K562 (cell line): ENCODE measurements around the gene FBLN2. TPM values are rescaled to one million over a fixed set of nuclear protein-coding genes. Genes with fewer than 3 reads are reported as not detected.

Experiments
- ATAC-seq: fragments of 200-7000 bp; cut with Tn5 transposase; 3 replicates; pipeline ENCODE4 v1.9.1; 2020; ENCODE audit warnings: moderate library complexity
- BruUV-seq: library from RNA; stranded (reverse); fragments of 400-500 nt; replicated peaks from 2 replicates; lab custom pipeline; 2021; lab: Mats Ljungman, UMichigan
- CTCF ChIA-PET: fragments of 300-600 bp; formaldehyde crosslinking; extraction: SDS; loops from one replicate; lab custom pipeline; 2021; ENCODE audit warnings: low intra/inter-chr PET ratio; lab: Yijun Ruan, JAX
- POLR2A ChIA-PET: fragments of 300-600, 350-650 bp; sonication (Branson Sonifier 250); formaldehyde crosslinking; extraction: SDS; loops from one replicate; lab custom pipeline; 2021; ENCODE audit warnings: antibody characterized with exemption, inconsistent platforms; lab: Yijun Ruan, JAX
- DNase-seq, 4 experiments: peaks; one replicate each; pipeline versions ENCODE4 v3.0.0 to v3.0.0-alpha.2; 2011 to 2018; ENCODE audit warnings: low spot score in 3 of 4, mixed read lengths in 3 of 4; ENCODE audit errors: extremely low read depth in 1 of 4
- FAIRE-seq: peaks from 2 replicates; lab custom pipeline; 2011; peaks lifted over from hg19 to GRCh38; lab: Jason Lieb, UNC
- H2AFZ ChIP-seq: 2 replicates; pipeline ENCODE4 v1.6.0; 2011; ENCODE audit warnings: low read depth, low read length, control low read depth, inconsistent platforms
- H3K27ac ChIP-seq: fragments of 200-600 bp; 3 replicates; pipeline ENCODE4 v1.8.0; 2011; ENCODE audit warnings: low read depth, mild to moderate bottlenecking, control low read depth, inconsistent platforms, low read length, moderate library complexity, mixed read lengths; ENCODE audit errors: extremely low read depth
- H3K27me3 ChIP-seq, 2 experiments: fragments of 300-600 bp in 1 of 2; 2 replicates in 1 of 2; 3 replicates in 1 of 2; pipeline versions ENCODE4 v1.6.0 to v1.8.0; 2011; ENCODE audit warnings: inconsistent platforms in 2 of 2, low read length in 2 of 2, mild to moderate bottlenecking in 1 of 2, mixed read lengths in 1 of 2, moderate library complexity in 1 of 2; ENCODE audit not compliant: control insufficient read depth in 2 of 2, insufficient read depth in 2 of 2
- H3K36me3 ChIP-seq: fragments of 300-600 bp; 3 replicates; pipeline ENCODE4 v1.8.0; 2011; ENCODE audit warnings: mild to moderate bottlenecking, low read length, inconsistent platforms; ENCODE audit not compliant: control insufficient read depth, insufficient read depth
- H3K4me1 ChIP-seq, 2 experiments: fragments of 200-600 bp in 1 of 2; replicated peaks in 1 of 2; 2 replicates in 1 of 2; 3 replicates in 1 of 2; pipeline versions ENCODE4 v1.5.1 to v1.8.0; 2011; ENCODE audit warnings: inconsistent platforms in 2 of 2, low read length in 2 of 2, mild to moderate bottlenecking in 1 of 2, mixed read lengths in 1 of 2, moderate library complexity in 1 of 2; ENCODE audit not compliant: control insufficient read depth in 2 of 2, insufficient read depth in 2 of 2
- H3K4me2 ChIP-seq: 2 replicates; pipeline ENCODE4 v1.6.1; 2011; ENCODE audit warnings: low read length, control low read depth, inconsistent platforms, mixed read lengths; ENCODE audit not compliant: insufficient read depth
- H3K4me3 ChIP-seq: fragments of 200-600 bp; sonication (generic), shearing (Covaris generic); 2 replicates; pipeline ENCODE4 v1.5.1; 2016; ENCODE audit warnings: control low read depth, inconsistent platforms
- H3K79me2 ChIP-seq: fragments of 200-600 bp; 3 replicates; pipeline ENCODE4 v1.8.0; 2011; ENCODE audit warnings: low read length, inconsistent platforms; ENCODE audit not compliant: control insufficient read depth, insufficient read depth
- H3K9ac ChIP-seq, 2 experiments: 2 replicates each; pipeline versions ENCODE4 v1.6.0 to v1.6.1; 2011; ENCODE audit warnings: low read depth in 2 of 2, low read length in 2 of 2, control low read depth in 1 of 2, inconsistent platforms in 1 of 2, mild to moderate bottlenecking in 1 of 2, mixed read lengths in 1 of 2; ENCODE audit not compliant: insufficient read depth in 1 of 2
- H3K9me1 ChIP-seq: one replicate; pipeline ENCODE4 v1.6.0; 2011; ENCODE audit warnings: inconsistent platforms, mild to moderate bottlenecking, low read length, moderate library complexity; ENCODE audit not compliant: control insufficient read depth, insufficient read depth
- H3K9me3 ChIP-seq: replicated peaks from 2 replicates; pipeline ENCODE4 v1.5.1; 2011; ENCODE audit warnings: low read depth, low read length, inconsistent platforms; ENCODE audit not compliant: control insufficient read depth, insufficient read depth
- H4K20me1 ChIP-seq: replicated peaks from 2 replicates; pipeline ENCODE4 v1.6.1; 2011; ENCODE audit warnings: low read length, inconsistent platforms, mixed read lengths; ENCODE audit not compliant: control insufficient read depth, insufficient read depth
- ATF1 ChIP-seq, 2 experiments: fragments of 450-650 bp in 1 of 2; IDR thresholded peaks; 2 replicates each; pipeline ENCODE4 v1.6.1; 2016; ENCODE audit warnings: missing compliant biosample characterization in 1 of 2, missing genetic modification characterization in 1 of 2
- CREM ChIP-seq: IDR thresholded peaks from 2 replicates; pipeline ENCODE4 v1.6.1; 2014; ENCODE audit warnings: antibody characterized with exemption, low read depth
- JUN ChIP-seq, 2 experiments: sonication (generic) in 1 of 2; formaldehyde crosslinking in 1 of 2; IDR thresholded peaks; 2 replicates each; pipeline versions ENCODE4 v1.6.1 to v1.8.0; 2012 to 2022; ENCODE audit warnings: borderline replicate concordance in 2 of 2, mild to moderate bottlenecking in 2 of 2, improper control_type of control experiment in 1 of 2, low read depth in 1 of 2, low read length in 1 of 2, missing genetic modification reagents in 1 of 2
- JUND ChIP-seq, 2 experiments: IDR thresholded peaks; 2 replicates in 1 of 2; 3 replicates in 1 of 2; pipeline ENCODE4 v1.6.1; 2011; ENCODE audit warnings: borderline replicate concordance in 2 of 2, low read depth in 2 of 2, low read length in 2 of 2, improper control_type of control experiment in 1 of 2, missing biosample characterization in 1 of 2, missing genetic modification characterization in 1 of 2, missing genetic modification reagents in 1 of 2
- KAT2B ChIP-seq: IDR thresholded peaks from one replicate; pipeline ENCODE4 v1.6.1; 2012; ENCODE audit warnings: low read depth, mild to moderate bottlenecking, control low read depth, inconsistent platforms, low read length, moderate library complexity
- MAFG ChIP-seq: fragments of 450-650 bp; conservative IDR thresholded peaks from 2 replicates; pipeline ENCODE4 v1.6.1; 2016; ENCODE audit warnings: missing genetic modification characterization, missing compliant biosample characterization
- MTA2 ChIP-seq: fragments of 450-650 bp; IDR thresholded peaks from 2 replicates; pipeline ENCODE4 v1.6.1; 2016; ENCODE audit warnings: low read depth
- MYBL2 ChIP-seq, 2 experiments: fragments of 450-650 bp in 1 of 2; sonication (generic) in 1 of 2; formaldehyde crosslinking in 1 of 2; IDR thresholded peaks; 2 replicates each; pipeline versions ENCODE4 v1.6.1 to v1.8.1; 2017 to 2022; ENCODE audit warnings: borderline replicate concordance in 1 of 2, inconsistent platforms in 1 of 2, low read depth in 1 of 2, mild to moderate bottlenecking in 1 of 2, missing genetic modification reagents in 1 of 2, moderate library complexity in 1 of 2
- NR4A1 ChIP-seq, 2 experiments: fragments of 250-450 bp in 1 of 2; fragments of 450-650 bp in 1 of 2; sonication (Bioruptor Pico) in 1 of 2; IDR thresholded peaks; 2 replicates each; pipeline versions ENCODE4 v1.4.0 to v1.6.1; 2016 to 2020; ENCODE audit warnings: mild to moderate bottlenecking in 2 of 2, missing compliant biosample characterization in 1 of 2, missing genetic modification characterization in 1 of 2, moderate library complexity in 1 of 2
- POLR3G ChIP-seq: IDR thresholded peaks from 2 replicates; pipeline ENCODE4 v1.6.1; 2011; ENCODE audit not compliant: insufficient read length, insufficient replicate concordance; ENCODE audit errors: extremely low read depth
- PTBP1 ChIP-seq: fragments of 200-400 bp; formaldehyde crosslinking; IDR thresholded peaks from 2 replicates; pipeline ENCODE4 v1.6.1; 2017; ENCODE audit warnings: low read depth, low read length
- SMARCA4 ChIP-seq: fragments of 450-650 bp; IDR thresholded peaks from 2 replicates; pipeline ENCODE4 v1.6.1; 2016
- SP1 ChIP-seq: sonication (generic); formaldehyde crosslinking; IDR thresholded peaks from 2 replicates; pipeline ENCODE4 v1.8.1; 2022; ENCODE audit warnings: mild to moderate bottlenecking, missing genetic modification reagents
- STAT5A ChIP-seq: IDR thresholded peaks from 2 replicates; pipeline ENCODE4 v1.6.1; 2012; ENCODE audit warnings: low read length, inconsistent platforms, borderline replicate concordance
- USF2 ChIP-seq: sonication (generic); formaldehyde crosslinking; IDR thresholded peaks from 2 replicates; pipeline ENCODE4 v1.5.0; 2020; ENCODE audit warnings: missing genetic modification reagents
- ZBTB26 ChIP-seq: fragments of 450-650 bp; formaldehyde crosslinking; IDR thresholded peaks from 2 replicates; pipeline ENCODE4 v1.4.0; 2022; ENCODE audit warnings: missing genetic modification characterization
- ZNF707 ChIP-seq: fragments of 250-450 bp; sonication (Bioruptor Pico); conservative IDR thresholded peaks from 2 replicates; pipeline ENCODE4 v1.8.0; 2022; ENCODE audit warnings: inconsistent platforms, mild to moderate bottlenecking, moderate library complexity
- WGBS: fragments of 100-300 bp; shearing (Covaris generic); methylation state at CpG from one replicate; pipeline ENCODE4 v1.1.6; 2016; ENCODE audit warnings: low coverage, mixed read lengths; ENCODE audit not compliant: insufficient coverage; ENCODE audit errors: missing lambda C conversion rate; 5-methylcytosine and 5-hydroxymethylcytosine counted together
- in situ Hi-C: fragments of 300-500 bp; cut with MboI; formaldehyde crosslinking; loops from 4 replicates; pipeline ENCODE4 v1.15.0; 2018; ENCODE audit warnings: inconsistent platforms, mixed read lengths
- intact Hi-C: fragments of 100-400 bp; cut with micrococcal nuclease; formaldehyde crosslinking; loops from 2 replicates; pipeline ENCODE4 v1.14.2; 2022
- polyA plus RNA-seq, 8 experiments: library from polyadenylated mRNA; depleted of rRNA in 4 of 8; stranded (reverse) in 5 of 8; unstranded in 3 of 8; fragments of >200 nt; fragmentation: Nextera tagmentation in 2 of 8; fragmentation: Illumina TruSeq in 1 of 8; extraction: Ambion mirVana in 2 of 8; extraction: Trizol in 1 of 8; gene quantifications; 2 replicates each; pipeline versions ENCODE4 v1.2.1 to v1.2.3, GENCODE V29; 2011 to 2014; ENCODE audit warnings: inconsistent platforms in 1 of 8, missing spikeins in 1 of 8
- total RNA-seq, 7 experiments: library from RNA; depleted of rRNA in 6 of 7; stranded (reverse); fragments of >200 nt in 6 of 7; fragmentation: Illumina TruSeq in 2 of 7; extraction: Trizol in 2 of 7; gene quantifications; 2 replicates each; pipeline versions ENCODE4 v1.2.1 to v1.2.3, GENCODE V29; 2011 to 2021; ENCODE audit warnings: low replicate concordance in 1 of 7
- TF ChIP-seq, protein P1 (sequence below): fragments of 250-450 bp; sonication (Bioruptor Pico); IDR thresholded peaks from 2 replicates; pipeline ENCODE4 v1.5.0; 2020; ENCODE audit warnings: mild to moderate bottlenecking, borderline replicate concordance

The FBLN2 gene
- total and polyA plus RNA-seq, 9 of the 15 experiments (the other 6 are each of a cell fraction or from before 2014, with no cell fraction given): 0.03 to 0.10 (median 0.04) TPM; not detected in 6

- H3K9me3 ChIP-seq: no peaks in the 10 kb centered on the region
- FAIRE-seq (no peak), ATAC-seq (no peak), DNase-seq (peak in 1 of 4 experiments; percentile 28)
- H3K27me3 ChIP-seq: peaks cover 4 to 54% of the 10 kb centered on the region in 2 experiments; a peak in 4 of 5 replicates
- POLR2A ChIA-PET: interaction anchor here (2.0 kb wide), 1 partner anchor 16 kb away, joined by 8 read pairs; no protein-coding TSS in a partner anchor
- H3K36me3 ChIP-seq: no peaks in the 10 kb centered on the region
- intact Hi-C loops: no loop called here
- no peak overlapping the region for H3K9ac ChIP-seq
- peaks cover 9% of the 10 kb centered on the region for H4K20me1 ChIP-seq
- peaks cover 24 to 47% of the 10 kb centered on the region in 2 experiments; a peak in 4 of 5 replicates for H3K4me1 ChIP-seq
- in situ Hi-C loops: no loop called here
- 18% methylated on average over 4 of the region's 4 CpGs for WGBS
- H3K4me3 ChIP-seq: no peak overlapping the region
- no TSS peak for BruUV-seq
- H2AFZ ChIP-seq: no peak overlapping the region
- no peak overlapping the region for H3K27ac ChIP-seq
- CTCF ChIA-PET: no interaction called here
- peaks cover 5% of the 10 kb centered on the region for H3K9me1 ChIP-seq
- no peaks in the 10 kb centered on the region for H3K79me2 ChIP-seq
- H3K4me2 ChIP-seq: no peak overlapping the region
- TF ChIP-seq, protein P1, sequence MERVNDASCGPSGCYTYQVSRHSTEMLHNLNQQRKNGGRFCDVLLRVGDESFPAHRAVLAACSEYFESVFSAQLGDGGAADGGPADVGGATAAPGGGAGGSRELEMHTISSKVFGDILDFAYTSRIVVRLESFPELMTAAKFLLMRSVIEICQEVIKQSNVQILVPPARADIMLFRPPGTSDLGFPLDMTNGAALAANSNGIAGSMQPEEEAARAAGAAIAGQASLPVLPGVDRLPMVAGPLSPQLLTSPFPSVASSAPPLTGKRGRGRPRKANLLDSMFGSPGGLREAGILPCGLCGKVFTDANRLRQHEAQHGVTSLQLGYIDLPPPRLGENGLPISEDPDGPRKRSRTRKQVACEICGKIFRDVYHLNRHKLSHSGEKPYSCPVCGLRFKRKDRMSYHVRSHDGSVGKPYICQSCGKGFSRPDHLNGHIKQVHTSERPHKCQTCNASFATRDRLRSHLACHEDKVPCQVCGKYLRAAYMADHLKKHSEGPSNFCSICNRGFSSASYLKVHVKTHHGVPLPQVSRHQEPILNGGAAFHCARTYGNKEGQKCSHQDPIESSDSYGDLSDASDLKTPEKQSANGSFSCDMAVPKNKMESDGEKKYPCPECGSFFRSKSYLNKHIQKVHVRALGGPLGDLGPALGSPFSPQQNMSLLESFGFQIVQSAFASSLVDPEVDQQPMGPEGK (CRISPR knock-in tag): no peak
- TF ChIP-seq CREM (peak; percentile 75), KAT2B (no peak), SP1 (CRISPR knock-in tag) (no peak), MAFG (tag) (peak; percentile 46), STAT5A (no peak), ZNF707 (no peak), PTBP1 (no peak), POLR3G (no peak), USF2 (no peak), NR4A1 (CRISPR knock-in tag; IDR thresholded peaks at IDR 0.05) (no peak), NR4A1 (tag; IDR thresholded peaks at IDR 0.05) (no peak), SMARCA4 (0 out of 2 replicates have a peak, but pooled peaks have one; percentile 17), ATF1 (CRISPR knock-in tag; IDR thresholded peaks at IDR 0.05) (no peak), ATF1 (tag; IDR thresholded peaks at IDR 0.05) (peak; percentile 72), JUND (IDR thresholded peaks at IDR 0.05; ENCODE audit: borderline replicate concordance, low read depth, low read length) (peak; percentile 89), JUND (tag; IDR thresholded peaks at IDR 0.05; ENCODE audit: borderline replicate concordance, low read depth, low read length) (peak; percentile 93), MYBL2 (IDR thresholded peaks at IDR 0.05; ENCODE audit: low read depth) (no peak), MYBL2 (CRISPR knock-in tag; IDR thresholded peaks at IDR 0.05; ENCODE audit: borderline replicate concordance) (no peak), JUN (IDR thresholded peaks at IDR 0.05; ENCODE audit: borderline replicate concordance, low read depth, low read length) (peak; percentile 83), JUN (CRISPR knock-in tag; IDR thresholded peaks at IDR 0.05; ENCODE audit: borderline replicate concordance) (no peak), ZBTB26 (CRISPR knock-in tag) (no peak), MTA2 (no peak)
These were observed 30.1 kb downstream of the FBLN2 start for GRCh38 chr3:13579063-13579462.
